ENCODE results near the gene MPPE1. TPM values are rescaled to one million over a fixed set of nuclear protein-coding genes. Genes with fewer than 3 reads are reported as not detected.
"Not testable (repeated sequence)": the region's sequence is repeated elsewhere in the genome, so short reads cannot be mapped to it uniquely, and the experiment has no call there.

The MPPE1 gene
- total and polyA plus RNA-seq, 4 donors, result 41.3 to 71.4 (median 44.0) TPM

- DNase-seq (peak; percentile 26 to 56 (median 37)), ATAC-seq (ENCODE audit: insufficient read depth, low FRiP score) (no peak)
- Histone ChIP-seq H3K27ac (ENCODE audit: low read depth in 1 of 2, low read length in 1 of 2) (no peak overlapping the region), H3K4me3 (no peak overlapping the region), H3K9ac (ENCODE audit: insufficient read depth in 1 of 2, low read length in 2 of 2) (no peak overlapping the region), H3K36me3 (ENCODE audit: control insufficient read depth in 4 of 4, insufficient read depth in 4 of 4, low read length in 4 of 4) (no peaks in the 10 kb centered on the region), H3K9me3 (ENCODE audit: control insufficient read depth in 4 of 4, insufficient read depth in 3 of 4, low read length in 3 of 4) (no peaks in the 10 kb centered on the region), H3K4me1 (ENCODE audit: control insufficient read depth in 5 of 5, insufficient read depth in 5 of 5, low read length in 5 of 5) (peaks cover 0 to 3% (median 0%) of the 10 kb centered on the region in 5 donors), H3K27me3 (ENCODE audit: control insufficient read depth in 3 of 3, insufficient read depth in 3 of 3, low read length in 2 of 3) (no peaks in the 10 kb centered on the region)
- TF ChIP-seq CTCF (IDR thresholded peaks at IDR 0.05; ENCODE audit: control extremely low read depth, extremely low read depth), result no peak
- 24 to 54% methylated on average over 1 of the region's 1 CpG for WGBS, 2 donors
Measured at GRCh38 chr18:11927497-11927896, 19.4 kb upstream of the MPPE1 start.

- Histone ChIP-seq H3K9ac (ENCODE audit: insufficient read depth in 1 of 2, low read length in 2 of 2) (no peak overlapping the region), H3K9me3 (ENCODE audit: control insufficient read depth in 4 of 4, insufficient read depth in 3 of 4, low read length in 3 of 4) (no peaks in the 10 kb centered on the region), H3K36me3 (ENCODE audit: control insufficient read depth in 4 of 4, insufficient read depth in 4 of 4, low read length in 4 of 4) (no peaks in the 10 kb centered on the region), H3K4me1 (ENCODE audit: control insufficient read depth in 5 of 5, insufficient read depth in 5 of 5, low read length in 5 of 5) (peaks cover 0 to 3% (median 0%) of the 10 kb centered on the region in 5 donors), H3K27me3 (ENCODE audit: control insufficient read depth in 3 of 3, insufficient read depth in 3 of 3, low read length in 2 of 3) (no peaks in the 10 kb centered on the region), H3K4me3 (no peak overlapping the region), H3K27ac (ENCODE audit: low read depth in 1 of 2, low read length in 1 of 2) (no peak overlapping the region)
- ATAC-seq (ENCODE audit: insufficient read depth, low FRiP score) (no peak), DNase-seq (no peak)
- WGBS, 2 donors, result 81 to 82% methylated on average over 12 of the region's 12 CpGs
- no peak for TF ChIP-seq CTCF (IDR thresholded peaks at IDR 0.05; ENCODE audit: control extremely low read depth, extremely low read depth)
Measured at GRCh38 chr18:11925800-11926481, 17.8 kb upstream of the MPPE1 start.

GRCh38 chr18:11923450-11923849 is 15.3 kb upstream of the MPPE1 start:
- Histone ChIP-seq H3K4me3 (no peak overlapping the region), H3K9me3 (ENCODE audit: control insufficient read depth in 4 of 4, insufficient read depth in 3 of 4, low read length in 3 of 4) (no peaks in the 10 kb centered on the region), H3K36me3 (ENCODE audit: control insufficient read depth in 4 of 4, insufficient read depth in 4 of 4, low read length in 4 of 4) (no peaks in the 10 kb centered on the region), H3K9ac (ENCODE audit: insufficient read depth in 1 of 2, low read length in 2 of 2) (no peak overlapping the region), H3K27me3 (ENCODE audit: control insufficient read depth in 3 of 3, insufficient read depth in 3 of 3, low read length in 2 of 3) (no peaks in the 10 kb centered on the region), H3K4me1 (ENCODE audit: control insufficient read depth in 5 of 5, insufficient read depth in 5 of 5, low read length in 5 of 5) (peaks cover 0 to 3% (median 0%) of the 10 kb centered on the region in 5 donors), H3K27ac (ENCODE audit: low read depth in 1 of 2, low read length in 1 of 2) (no peak overlapping the region)
- WGBS, 2 donors, result 83 to 98% methylated on average over 3 of the region's 3 CpGs
- ATAC-seq (ENCODE audit: insufficient read depth, low FRiP score), result no peak
- no peak for DNase-seq
- TF ChIP-seq CTCF (IDR thresholded peaks at IDR 0.05; ENCODE audit: control extremely low read depth, extremely low read depth), result no peak

- ATAC-seq (ENCODE audit: insufficient read depth, low FRiP score); H3K27me3 ChIP-seq (ENCODE audit: control insufficient read depth in 3 of 3, insufficient read depth in 3 of 3, low read length in 2 of 3); H3K4me1 ChIP-seq (ENCODE audit: control insufficient read depth in 5 of 5, insufficient read depth in 5 of 5, low read length in 5 of 5); H3K4me3 ChIP-seq; DNase-seq; H3K9me3 ChIP-seq (ENCODE audit: control insufficient read depth in 4 of 4, insufficient read depth in 3 of 4, low read length in 3 of 4); H3K9ac ChIP-seq (ENCODE audit: insufficient read depth in 1 of 2, low read length in 2 of 2); H3K36me3 ChIP-seq (ENCODE audit: control insufficient read depth in 4 of 4, insufficient read depth in 4 of 4, low read length in 4 of 4); H3K27ac ChIP-seq (ENCODE audit: low read depth in 1 of 2, low read length in 1 of 2): not testable (repeated sequence)
- WGBS, 2 donors, result 74 to 85% methylated on average over 5 of the region's 5 CpGs
Measured at GRCh38 chr18:11919522-11919921, 11.4 kb upstream of the MPPE1 start.

- not testable (repeated sequence) for H3K27ac ChIP-seq (ENCODE audit: low read depth in 1 of 2, low read length in 1 of 2); H3K36me3 ChIP-seq (ENCODE audit: control insufficient read depth in 4 of 4, insufficient read depth in 4 of 4, low read length in 4 of 4); H3K4me3 ChIP-seq; H3K9me3 ChIP-seq (ENCODE audit: control insufficient read depth in 4 of 4, insufficient read depth in 3 of 4, low read length in 3 of 4); H3K9ac ChIP-seq (ENCODE audit: insufficient read depth in 1 of 2, low read length in 2 of 2); DNase-seq; H3K27me3 ChIP-seq (ENCODE audit: control insufficient read depth in 3 of 3, insufficient read depth in 3 of 3, low read length in 2 of 3); H3K4me1 ChIP-seq (ENCODE audit: control insufficient read depth in 5 of 5, insufficient read depth in 5 of 5, low read length in 5 of 5); ATAC-seq (ENCODE audit: insufficient read depth, low FRiP score)
- 25 to 62% methylated on average over 4 of the region's 4 CpGs for WGBS, 2 donors
Measured at GRCh38 chr18:11916880-11917279, 8.8 kb upstream of the MPPE1 start.
